Measurements from ENCODE around the gene NUTF2. TPM values are rescaled to one million over a fixed set of nuclear protein-coding genes. Genes with fewer than 3 reads are reported as not detected.

Gene NUTF2
- total RNA-seq (2022; extraction: Qiagen RNA extraction; ENCODE audit: low read depth) = 231 to 244 TPM (median 242 TPM) in 5 replicates

DNA sequence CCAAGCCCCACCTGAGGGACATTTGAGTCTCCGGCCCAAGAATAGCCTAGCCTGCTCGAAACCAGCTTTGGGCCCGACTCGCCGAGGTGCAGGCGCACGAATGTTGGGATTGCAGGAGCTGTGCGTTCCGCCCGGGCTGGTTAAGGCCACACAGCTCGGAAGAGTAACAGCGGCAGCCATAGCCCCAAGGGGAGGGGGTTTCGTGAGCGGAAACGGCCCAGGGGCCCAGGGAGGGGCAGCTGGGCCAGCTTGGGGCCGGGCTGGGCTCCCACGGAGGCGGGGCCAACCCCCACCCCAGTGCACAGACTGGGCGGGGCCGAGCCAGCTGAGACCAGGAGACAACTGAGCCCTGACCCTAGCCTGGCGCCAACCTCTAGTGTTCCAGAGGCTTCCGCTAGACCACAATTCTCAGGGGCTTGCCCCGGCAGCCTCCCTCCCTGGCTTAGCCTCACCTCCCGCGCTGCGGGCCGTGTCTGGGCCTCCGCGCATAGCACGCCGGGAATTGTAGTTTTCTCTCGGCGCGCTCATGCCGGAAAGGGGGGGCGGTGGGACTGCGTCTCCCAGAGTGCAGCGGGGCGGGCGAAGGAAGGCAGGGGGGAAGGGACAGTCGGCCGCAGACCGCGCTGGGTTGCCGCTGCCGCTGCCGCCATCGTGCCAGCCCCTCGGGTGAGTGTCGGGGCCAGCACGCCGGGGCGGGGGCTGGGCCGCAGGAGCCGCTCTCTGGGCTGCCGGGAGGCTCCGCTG lies at the start of gene NUTF2:
NUTF2 (plus strand) TSS at position 614 of the 744 bp plus-strand sequence. CDS start 18,198 bp downstream, outside the sequence.

DNA sequence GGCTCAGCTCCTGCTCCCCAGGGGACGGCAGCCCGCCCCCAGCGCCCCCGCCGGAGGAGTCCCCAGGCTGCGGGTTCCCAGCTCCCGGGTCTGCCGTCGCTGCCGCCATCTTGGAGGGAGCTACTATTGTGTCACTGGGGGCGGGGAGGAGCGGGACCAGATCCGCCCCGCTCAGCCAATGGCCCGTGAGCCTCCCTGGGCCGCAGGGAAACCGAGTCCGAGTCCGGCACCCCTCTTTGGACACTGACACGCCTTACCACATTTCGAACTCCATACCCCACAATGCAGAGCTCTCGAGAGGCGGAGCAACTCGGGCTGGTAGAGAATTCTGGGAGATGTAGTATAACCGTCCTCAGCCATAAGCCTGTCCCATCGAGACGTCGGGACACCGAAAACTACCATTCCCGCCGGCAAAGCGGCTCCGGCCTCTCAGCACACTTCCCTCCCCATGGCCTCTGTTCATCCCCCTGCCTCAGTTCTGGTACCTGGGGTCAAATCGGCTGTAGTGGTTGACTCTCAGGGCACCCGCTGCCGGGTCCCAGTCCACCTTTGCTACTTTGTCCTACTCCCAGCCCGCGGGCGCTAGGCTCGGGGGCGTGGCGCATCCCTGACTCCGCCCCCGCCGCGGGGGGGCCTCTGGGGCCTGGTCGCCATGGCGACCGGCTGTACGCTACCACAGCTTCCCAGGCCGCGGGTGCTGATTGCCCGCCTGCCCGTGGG lies 40.1 kb upstream of the NUTF2 start, which contains the start of the genes RANBP10 and TSNAXIP1:
RANBP10 (minus strand) TSS at position 133 of the 720 bp plus-strand sequence; CDS start at position 109, 24 bp downstream.
TSNAXIP1 (plus strand) TSS at position 462 of the 720 bp plus-strand sequence. CDS start 261 bp downstream, outside the sequence.

DNA sequence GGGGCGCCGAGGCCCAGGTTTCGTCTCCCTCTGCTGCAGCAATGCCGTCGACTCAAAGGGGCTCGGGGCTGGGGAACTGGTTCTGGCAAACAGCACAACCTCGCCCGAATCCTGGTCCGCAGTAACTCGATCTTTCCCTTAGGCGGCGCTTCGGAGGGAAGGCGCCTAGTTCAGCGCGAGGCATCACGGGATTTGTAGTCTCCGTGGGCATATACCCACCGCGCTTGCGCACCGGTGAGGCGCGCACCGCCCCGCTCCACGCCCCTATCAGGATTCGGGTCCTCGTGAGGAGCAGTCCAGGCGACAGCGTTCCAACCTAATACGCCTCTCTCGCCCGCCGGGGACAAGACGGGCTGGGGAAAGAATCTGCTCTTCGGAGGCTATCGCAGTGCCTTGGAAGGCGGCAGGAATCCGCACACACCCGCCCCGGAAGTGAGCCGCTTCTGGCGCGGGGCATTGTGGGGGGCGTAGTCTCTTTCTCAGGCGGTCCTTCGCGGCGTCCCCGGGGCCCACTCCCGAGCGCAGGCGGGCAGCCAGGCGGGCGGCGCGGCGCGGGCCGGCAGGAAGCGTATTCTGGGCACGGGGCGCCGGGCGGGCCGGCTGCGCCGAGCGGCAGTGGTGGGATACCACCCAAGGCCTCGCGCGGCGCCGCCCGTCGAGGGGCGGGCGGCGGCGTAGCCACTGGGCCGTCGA lies 4.8 kb upstream of the NUTF2 start, which contains the start of gene THAP11:
THAP11 (plus strand) TSS at position 505 of the 693 bp plus-strand sequence. CDS start 235 bp downstream, outside the sequence.

DNA sequence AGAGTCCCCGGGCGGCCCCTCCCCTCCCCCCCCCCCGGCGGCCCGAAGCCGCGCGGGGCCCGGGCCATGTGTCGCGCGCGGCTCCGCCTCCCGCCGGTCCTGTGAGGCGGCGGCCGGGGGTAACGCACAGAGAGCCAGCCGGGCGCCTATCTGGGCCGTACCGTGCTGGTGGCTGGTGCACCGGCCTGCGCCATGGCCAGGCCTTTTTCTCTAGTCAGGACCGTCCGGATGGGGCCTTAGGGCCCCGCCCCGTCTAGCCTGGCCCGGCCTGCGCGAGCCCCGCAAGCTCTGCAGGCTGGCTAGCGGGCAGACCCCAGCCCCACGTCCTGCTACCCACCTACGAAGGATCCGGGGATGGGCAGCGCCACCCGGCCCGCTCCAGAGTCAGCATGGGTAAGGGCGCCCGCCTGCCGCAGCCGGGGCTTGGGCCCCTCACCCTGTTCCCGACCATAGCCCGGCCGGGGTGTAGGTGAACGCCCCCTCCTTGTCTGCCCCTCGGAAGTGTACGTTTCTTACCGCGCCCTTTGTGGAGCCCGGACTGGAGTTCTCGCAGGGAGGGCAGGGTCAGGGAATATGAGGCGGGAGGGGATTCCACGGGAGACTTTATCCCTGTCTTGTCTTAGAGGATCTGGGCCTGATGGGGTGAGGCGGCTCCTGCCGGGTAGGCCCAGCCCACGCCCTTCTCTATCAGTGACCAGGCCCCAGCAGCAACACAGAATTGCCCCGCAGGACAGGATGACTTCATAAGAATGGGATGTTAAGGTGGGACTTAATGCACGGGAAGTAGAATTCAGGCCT lies 530 bp downstream of the NUTF2 start, which contains the start of gene CENPT:
CENPT (minus strand) TSS at position 630 of the 798 bp plus-strand sequence. CDS start 13,834 bp downstream, outside the sequence.

DNA sequence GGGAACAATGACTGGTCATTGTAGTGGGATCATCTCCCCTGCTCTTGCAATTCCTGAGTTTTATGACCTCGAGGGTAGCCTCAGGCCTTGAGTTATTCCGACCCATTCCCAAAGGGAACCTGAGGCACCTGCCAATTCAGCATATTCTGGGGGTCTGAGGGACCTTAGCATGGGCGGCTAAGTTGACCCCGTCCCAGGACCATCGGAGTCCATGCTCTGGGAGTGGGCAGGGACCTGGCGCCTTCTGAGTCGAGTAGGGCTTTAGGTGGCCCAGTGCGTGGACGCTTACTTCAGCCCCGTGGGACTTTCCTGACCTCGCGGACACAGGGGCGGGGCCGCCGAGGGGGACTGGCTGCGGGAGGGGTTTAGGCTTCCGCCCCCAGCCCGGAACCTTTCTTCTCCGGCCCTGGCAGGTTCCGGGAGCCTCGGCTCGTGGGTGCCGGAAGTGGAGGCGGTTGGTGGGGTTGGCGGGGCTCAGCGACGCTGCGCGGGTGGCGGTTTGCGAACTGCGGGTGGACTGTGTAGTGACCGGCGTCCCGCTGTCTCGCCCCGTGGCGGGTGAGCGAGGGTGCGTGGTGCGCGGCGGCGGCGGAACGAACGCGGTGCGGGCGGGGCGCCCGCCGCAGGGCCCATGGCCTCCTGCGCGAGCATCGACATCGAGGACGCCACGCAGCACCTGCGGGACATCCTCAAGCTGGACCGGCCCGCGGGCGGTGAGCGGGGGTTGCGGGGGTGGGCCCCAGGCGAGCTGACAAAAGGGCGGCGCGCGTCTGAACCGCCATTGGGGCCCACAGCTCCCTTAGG lies 26.1 kb downstream of the NUTF2 start, which contains the start of gene EDC4:
EDC4 (plus strand) TSS at position 422 of the 804 bp plus-strand sequence; CDS start at position 632, 210 bp downstream.

DNA sequence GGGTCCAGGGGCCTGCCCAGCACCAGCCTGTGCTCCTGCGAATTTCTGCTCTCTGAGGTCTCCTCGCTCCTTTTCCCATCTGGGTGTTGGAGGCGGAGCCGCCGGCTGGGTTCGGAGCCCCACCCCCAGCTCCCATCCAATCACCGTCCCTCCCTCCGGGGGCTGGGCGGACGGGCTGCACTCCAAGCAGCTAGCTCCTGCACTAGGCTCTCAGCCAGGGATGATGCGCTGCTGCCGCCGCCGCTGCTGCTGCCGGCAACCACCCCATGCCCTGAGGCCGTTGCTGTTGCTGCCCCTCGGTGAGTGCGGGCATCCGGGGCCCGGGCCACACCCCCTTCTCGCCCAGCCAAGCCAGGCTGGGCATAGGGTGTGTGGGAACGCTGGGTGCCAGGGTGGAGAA lies 38.0 kb downstream of the NUTF2 start, which contains the start of gene NRN1L:
NRN1L (plus strand) TSS at position 202 of the 400 bp plus-strand sequence; CDS start at position 221, 19 bp downstream.

DNA sequence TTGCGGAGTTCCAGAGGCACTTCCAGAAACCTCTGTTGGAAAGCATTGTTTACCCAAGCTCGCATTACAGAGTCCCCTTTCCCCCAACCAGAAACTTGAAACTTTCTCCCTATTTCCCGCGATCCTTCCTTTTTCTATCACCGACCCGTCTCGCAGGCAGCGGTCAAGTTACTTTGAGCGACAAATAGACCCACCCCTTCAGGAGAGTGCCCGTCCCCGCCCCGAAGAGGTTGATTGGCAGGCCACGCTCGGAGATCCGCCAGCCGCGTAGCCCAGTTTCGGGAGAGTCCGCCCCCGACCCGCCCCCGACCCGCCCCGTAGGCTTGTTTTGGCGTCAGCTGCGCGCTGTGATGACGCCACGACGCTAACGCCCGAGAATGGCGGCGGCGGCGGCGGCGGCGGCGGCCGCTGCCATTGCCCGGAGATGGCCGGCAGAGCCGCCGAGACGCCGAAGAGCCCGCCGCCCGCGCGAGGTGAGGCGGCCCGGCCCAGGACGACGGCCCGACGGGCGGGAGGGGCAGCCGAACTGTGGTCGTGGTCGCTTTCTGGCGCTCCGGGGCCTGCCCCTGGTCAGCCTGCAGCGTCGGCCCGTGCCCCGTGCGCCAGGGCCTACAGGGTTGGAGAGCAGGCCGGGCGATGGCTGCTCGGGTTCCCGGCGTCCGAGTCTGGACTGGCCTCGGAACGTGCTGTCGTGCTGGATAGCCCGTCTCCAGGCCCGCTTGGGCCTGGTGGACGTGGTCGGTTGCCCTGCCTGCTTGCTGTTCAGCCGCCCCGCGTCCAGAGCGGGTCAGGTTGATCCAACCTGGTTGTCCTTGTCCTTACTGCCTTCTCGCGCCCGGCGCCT lies 46.4 kb downstream of the NUTF2 start, which contains the start of gene PSKH1:
PSKH1 (plus strand) TSS at position 356 of the 844 bp plus-strand sequence. CDS start 15,496 bp downstream, outside the sequence.

Other genes with a start within 250 kb of the NUTF2 start
- gene CARMIL2, start 201.8 kb upstream of the NUTF2 start, total RNA-seq (2022; extraction: Qiagen RNA extraction; ENCODE audit: low read depth) = 0.78 to 2.0 TPM (median 1.3 TPM) in 5 replicates
- 30.0 to 36.4 TPM (median 32.9 TPM) in 5 replicates for gene ACD, start 186.7 kb upstream of the NUTF2 start, total RNA-seq (2022; extraction: Qiagen RNA extraction; ENCODE audit: low read depth)
- gene PARD6A, start 186.0 kb upstream of the NUTF2 start, total RNA-seq (2022; extraction: Qiagen RNA extraction; ENCODE audit: low read depth) = 1.4 to 2.3 TPM (median 1.7 TPM) in 5 replicates
- gene ENKD1, start 180.2 kb upstream of the NUTF2 start, total RNA-seq (2022; extraction: Qiagen RNA extraction; ENCODE audit: low read depth) = 7.5 to 12.1 TPM (median 10.7 TPM) in 5 replicates
- gene C16orf86, start 180.1 kb upstream of the NUTF2 start, total RNA-seq (2022; extraction: Qiagen RNA extraction; ENCODE audit: low read depth) = 0.11 to 0.17 TPM (median 0.14 TPM) in 3 of 5 replicates, not detected in the others
- 17.4 to 19.2 TPM (median 17.8 TPM) in 5 replicates for gene GFOD2, start 127.6 kb upstream of the NUTF2 start, total RNA-seq (2022; extraction: Qiagen RNA extraction; ENCODE audit: low read depth)
- 8.7 to 9.8 TPM (median 9.2 TPM) in 5 replicates for gene RANBP10, start 40.4 kb upstream of the NUTF2 start, total RNA-seq (2022; extraction: Qiagen RNA extraction; ENCODE audit: low read depth)
- 0.35 to 0.83 TPM (median 0.43 TPM) in 5 replicates for gene TSNAXIP1, start 40.0 kb upstream of the NUTF2 start, total RNA-seq (2022; extraction: Qiagen RNA extraction; ENCODE audit: low read depth)
- gene THAP11, start 4.6 kb upstream of the NUTF2 start, total RNA-seq (2022; extraction: Qiagen RNA extraction; ENCODE audit: low read depth) = 24.7 to 45.1 TPM (median 42.2 TPM) in 5 replicates
- gene CENPT, start 760 bp downstream of the NUTF2 start, total RNA-seq (2022; extraction: Qiagen RNA extraction; ENCODE audit: low read depth) = 26.9 to 31.8 TPM (median 29.8 TPM) in 5 replicates
- gene EDC4, start 26.1 kb downstream of the NUTF2 start, total RNA-seq (2022; extraction: Qiagen RNA extraction; ENCODE audit: low read depth) = 58.5 to 70.6 TPM (median 64.6 TPM) in 5 replicates
- gene NRN1L, start 38.0 kb downstream of the NUTF2 start, total RNA-seq (2022; extraction: Qiagen RNA extraction; ENCODE audit: low read depth) = 0.17 to 0.29 TPM in 2 of 5 replicates, not detected in the others
- 11.6 to 18.1 TPM (median 15.8 TPM) in 5 replicates for gene PSKH1, start 46.3 kb downstream of the NUTF2 start, total RNA-seq (2022; extraction: Qiagen RNA extraction; ENCODE audit: low read depth)
- 1.6 to 2.7 TPM (median 1.8 TPM) in 5 replicates for gene CTRL, start 84.9 kb downstream of the NUTF2 start, total RNA-seq (2022; extraction: Qiagen RNA extraction; ENCODE audit: low read depth)
- 37.4 to 55.9 TPM (median 50.3 TPM) in 5 replicates for gene PSMB10, start 89.9 kb downstream of the NUTF2 start, total RNA-seq (2022; extraction: Qiagen RNA extraction; ENCODE audit: low read depth)
- 4.9 to 10.8 TPM (median 9.3 TPM) in 5 replicates for gene LCAT, start 97.2 kb downstream of the NUTF2 start, total RNA-seq (2022; extraction: Qiagen RNA extraction; ENCODE audit: low read depth)
- gene SLC12A4, start 121.7 kb downstream of the NUTF2 start, total RNA-seq (2022; extraction: Qiagen RNA extraction; ENCODE audit: low read depth) = 19.7 to 30.7 TPM (median 26.2 TPM) in 5 replicates
- not detected in 5 replicates for gene DPEP3, start 133.6 kb downstream of the NUTF2 start, total RNA-seq (2022; extraction: Qiagen RNA extraction; ENCODE audit: low read depth)
- not detected in 5 replicates for gene DPEP2, start 152.6 kb downstream of the NUTF2 start, total RNA-seq (2022; extraction: Qiagen RNA extraction; ENCODE audit: low read depth)
- not detected in 5 replicates for gene DPEP2NB, start 169.0 kb downstream of the NUTF2 start, total RNA-seq (2022; extraction: Qiagen RNA extraction; ENCODE audit: low read depth)
- gene DDX28, start 176.3 kb downstream of the NUTF2 start, total RNA-seq (2022; extraction: Qiagen RNA extraction; ENCODE audit: low read depth) = 16.6 to 21.2 TPM (median 20.2 TPM) in 5 replicates
- gene DUS2, start 176.4 kb downstream of the NUTF2 start, total RNA-seq (2022; extraction: Qiagen RNA extraction; ENCODE audit: low read depth) = 15.3 to 18.9 TPM (median 17.7 TPM) in 5 replicates
- gene NFATC3, start 238.4 kb downstream of the NUTF2 start, total RNA-seq (2022; extraction: Qiagen RNA extraction; ENCODE audit: low read depth) = 14.4 to 16.1 TPM (median 15.7 TPM) in 5 replicates